C4-2B (cell line): ENCODE measurements around the gene FSHB.

ENCODE experiments used
- ZFX ChIP-seq: fragments of 450-650 bp; IDR thresholded peaks from 2 replicates; pipeline ENCODE4 v1.6.1; 2017
- TF ChIP-seq, protein P1 (sequence below): fragments of 450-650 bp; conservative IDR thresholded peaks from 2 replicates; pipeline ENCODE4 v1.5.1; 2017; ENCODE audit warnings: mild to moderate bottlenecking

DNA sequence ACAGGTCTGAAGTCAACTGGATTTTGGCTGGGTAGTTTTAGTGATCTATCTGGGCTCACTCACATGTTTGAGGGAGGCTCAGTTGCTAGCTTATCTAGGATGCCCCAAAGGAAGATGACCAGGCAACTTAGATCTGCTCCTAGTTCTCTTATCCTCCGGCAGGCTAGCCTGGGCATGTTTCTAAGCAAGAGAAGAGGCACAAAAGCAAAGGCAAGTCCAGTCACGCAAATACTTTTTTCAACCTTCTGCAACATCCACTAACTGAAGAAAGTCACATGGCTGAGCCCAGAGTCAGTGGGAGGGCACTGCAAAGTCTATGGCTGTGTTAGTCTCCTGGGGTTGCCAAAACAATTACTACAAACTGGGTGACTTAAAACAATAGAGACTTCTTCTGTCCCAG lies 32.9 kb upstream of the FSHB start:
- TF ChIP-seq, protein P1, sequence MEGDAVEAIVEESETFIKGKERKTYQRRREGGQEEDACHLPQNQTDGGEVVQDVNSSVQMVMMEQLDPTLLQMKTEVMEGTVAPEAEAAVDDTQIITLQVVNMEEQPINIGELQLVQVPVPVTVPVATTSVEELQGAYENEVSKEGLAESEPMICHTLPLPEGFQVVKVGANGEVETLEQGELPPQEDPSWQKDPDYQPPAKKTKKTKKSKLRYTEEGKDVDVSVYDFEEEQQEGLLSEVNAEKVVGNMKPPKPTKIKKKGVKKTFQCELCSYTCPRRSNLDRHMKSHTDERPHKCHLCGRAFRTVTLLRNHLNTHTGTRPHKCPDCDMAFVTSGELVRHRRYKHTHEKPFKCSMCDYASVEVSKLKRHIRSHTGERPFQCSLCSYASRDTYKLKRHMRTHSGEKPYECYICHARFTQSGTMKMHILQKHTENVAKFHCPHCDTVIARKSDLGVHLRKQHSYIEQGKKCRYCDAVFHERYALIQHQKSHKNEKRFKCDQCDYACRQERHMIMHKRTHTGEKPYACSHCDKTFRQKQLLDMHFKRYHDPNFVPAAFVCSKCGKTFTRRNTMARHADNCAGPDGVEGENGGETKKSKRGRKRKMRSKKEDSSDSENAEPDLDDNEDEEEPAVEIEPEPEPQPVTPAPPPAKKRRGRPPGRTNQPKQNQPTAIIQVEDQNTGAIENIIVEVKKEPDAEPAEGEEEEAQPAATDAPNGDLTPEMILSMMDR = no peak
- no peak for TF ChIP-seq ZFX
